NCI-H2107 treated with DMSO at 0.1 percent for 48 hours (cell line): ENCODE data around the gene LTO1.

Source experiments
- DNase-seq: peaks from one replicate; lab custom pipeline; 2025; ENCODE audit not compliant: unreplicated experiment; lab: John Stamatoyannopoulos, UW

Gene LTO1

DNA sequence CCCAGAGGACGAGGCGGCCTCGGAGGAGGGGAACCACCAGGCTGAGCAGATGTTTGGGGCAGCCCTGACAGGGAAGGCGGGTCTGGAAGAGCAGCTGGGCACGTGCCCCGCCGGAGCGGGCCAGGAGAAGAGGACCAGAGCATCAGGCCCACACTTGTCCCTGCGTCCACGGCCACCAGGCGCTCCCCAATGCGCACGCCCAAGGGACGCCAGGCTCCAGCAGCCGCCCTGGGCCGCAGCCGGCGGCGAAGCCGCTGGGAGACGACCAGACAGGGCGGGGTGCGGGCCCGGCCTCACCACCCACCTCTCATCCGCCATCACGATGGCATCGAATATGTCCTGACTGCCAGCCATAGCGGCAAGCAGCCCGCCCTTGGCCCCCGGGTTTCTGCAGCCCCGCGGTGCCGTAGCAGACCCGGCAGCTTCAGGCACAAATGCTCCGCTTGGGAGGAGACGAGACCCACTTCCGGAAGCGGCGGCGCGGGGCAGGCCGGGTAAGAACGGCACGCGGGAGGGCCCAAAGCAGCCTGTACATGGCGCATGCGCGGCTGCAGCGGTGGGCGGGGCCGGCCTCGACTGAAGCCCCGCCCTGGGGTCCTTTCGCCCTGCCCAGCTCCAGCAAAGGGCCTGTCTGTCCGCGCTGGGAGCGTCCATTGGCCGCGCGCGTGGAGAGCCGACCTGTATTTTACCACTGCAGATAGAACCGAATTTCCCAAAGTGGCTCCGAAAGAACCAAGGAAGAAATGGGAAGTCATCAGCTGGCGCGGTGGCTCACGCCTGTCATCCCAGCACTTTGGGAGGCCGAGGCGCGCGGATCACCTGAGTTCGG, at the start of gene LTO1:
TSS of gene LTO1 (minus strand) at position 468 of the 829 bp plus-strand sequence. CDS start at position 354, 114 bp downstream.
- peak; percentile 80 for DNase-seq

GRCh38 chr11:69721745-69722144, 46.6 kb upstream of the LTO1 start:
- peak; percentile 7 for DNase-seq

DNA sequence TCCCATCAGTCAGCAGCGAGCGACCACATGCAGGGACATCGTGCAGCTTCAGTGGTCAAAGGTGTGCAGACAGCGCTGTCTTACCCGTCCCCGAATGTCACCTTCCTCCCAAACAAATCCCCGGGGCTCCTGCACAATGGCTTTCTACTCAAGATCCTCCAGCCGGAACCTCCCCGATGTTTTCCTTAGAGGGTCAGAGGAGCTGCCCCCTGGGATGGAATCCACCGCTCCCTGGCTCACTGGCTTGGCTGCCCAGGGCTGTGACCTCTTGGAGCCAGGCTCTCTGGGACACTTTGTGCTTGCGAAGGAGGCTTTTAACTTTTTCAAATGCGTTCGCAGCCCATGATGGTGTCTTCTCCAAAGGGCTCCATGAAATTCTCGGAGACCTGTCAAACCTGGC, 46.0 kb upstream of the LTO1 start:
- DNase-seq, result no peak

DNA sequence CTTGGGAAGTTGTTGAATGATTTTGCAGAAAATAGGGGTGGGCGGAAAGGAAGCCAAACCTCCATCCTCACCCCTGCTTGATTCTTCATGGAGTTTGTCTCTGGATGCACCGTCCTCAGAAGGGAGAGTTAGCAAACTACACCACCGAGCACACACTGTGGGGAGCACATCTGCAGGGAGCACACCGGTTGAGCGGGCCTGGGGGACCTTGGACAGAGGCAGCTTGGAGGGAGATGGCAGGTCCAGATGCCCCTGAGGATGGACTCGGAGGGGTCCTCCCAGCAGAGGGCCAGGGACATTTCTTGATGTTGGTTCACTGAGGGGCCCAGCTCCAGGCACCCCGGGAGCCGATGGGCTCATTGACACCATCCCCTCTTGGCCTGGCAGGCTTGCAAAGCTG, 43.8 kb upstream of the LTO1 start:
- no peak for DNase-seq

GRCh38 chr11:69718147-69718546, 43.0 kb upstream of the LTO1 start:
- peak; percentile 57 for DNase-seq

- no peak for DNase-seq
Observed at GRCh38 chr11:69716891-69717747, 42.0 kb upstream of the LTO1 start.

DNA sequence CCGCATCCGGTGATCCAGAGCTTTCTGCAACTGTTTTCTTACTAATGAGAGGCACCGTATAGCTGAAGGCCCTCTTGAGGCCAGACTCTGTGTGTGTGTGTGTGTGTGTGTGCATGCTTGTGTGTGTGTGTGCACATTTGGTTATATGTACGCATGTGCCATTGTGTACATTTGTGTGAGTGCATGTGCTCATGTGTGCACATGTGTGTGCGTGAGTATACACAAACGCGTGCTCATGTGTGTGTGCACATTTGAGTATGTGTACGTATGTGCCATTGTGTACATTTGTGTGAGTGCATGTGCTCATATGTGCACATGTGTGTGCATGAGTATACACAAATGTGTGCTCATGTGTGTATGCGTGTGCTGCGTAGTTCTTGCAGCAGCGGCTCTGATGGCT, 40.9 kb upstream of the LTO1 start:
- DNase-seq, result no peak

GRCh38 chr11:69715446-69715845, 40.3 kb upstream of the LTO1 start:
- DNase-seq, result no peak

- DNase-seq, result no peak
Observed at GRCh38 chr11:69711822-69712801, 37.0 kb upstream of the LTO1 start.

DNA sequence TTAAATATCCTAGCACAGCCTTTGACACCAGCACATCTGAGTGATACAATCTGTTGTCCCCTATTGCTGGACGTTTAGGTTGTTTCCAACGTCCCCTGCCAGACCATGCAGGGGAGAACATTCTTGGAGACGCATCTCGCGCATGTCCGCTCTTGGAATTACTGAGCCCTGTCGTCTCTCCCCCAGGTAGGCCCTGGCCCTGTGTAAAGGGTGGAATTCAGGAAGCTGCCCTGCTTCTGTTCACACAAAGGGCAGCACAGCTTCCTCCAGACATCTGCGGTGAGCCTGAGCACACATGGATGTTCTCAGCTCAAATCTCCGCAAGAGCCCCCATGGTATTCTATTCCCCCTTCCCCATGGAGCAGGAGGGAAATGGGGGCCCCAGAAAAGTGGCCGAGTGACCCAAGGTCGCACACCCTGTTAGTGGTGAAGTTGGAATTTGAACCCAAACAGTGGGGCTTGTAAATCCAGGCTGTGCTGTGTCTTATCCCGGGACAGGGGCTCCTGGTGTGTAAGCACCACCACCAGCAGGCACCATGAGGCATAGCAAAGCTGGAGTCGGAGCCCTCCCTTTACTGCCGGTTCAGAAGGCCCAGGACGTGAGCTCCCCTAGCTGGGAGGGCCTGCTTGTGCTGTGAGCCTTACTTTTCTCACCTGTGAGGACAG, 33.7 kb upstream of the LTO1 start:
- no peak for DNase-seq

DNA sequence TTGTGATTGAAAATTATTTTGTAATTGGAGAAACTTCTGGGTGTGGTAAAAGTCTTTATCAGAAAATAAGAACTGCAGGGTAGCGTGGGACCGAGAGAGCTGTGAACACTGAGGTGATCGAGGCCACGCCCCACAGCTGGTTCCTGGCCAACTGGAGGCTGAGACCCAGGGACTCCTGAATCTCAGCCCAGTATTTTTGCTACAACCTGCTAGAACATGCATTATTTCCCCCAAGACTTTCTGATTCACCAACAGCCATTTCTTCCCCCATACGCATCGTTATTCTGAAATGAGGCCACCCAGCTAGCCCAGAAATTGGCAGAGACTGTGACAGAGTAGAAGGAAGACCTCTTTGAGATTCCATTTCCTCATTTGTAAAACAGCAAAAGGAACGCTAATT, 32.0 kb upstream of the LTO1 start:
- DNase-seq, result no peak

DNA sequence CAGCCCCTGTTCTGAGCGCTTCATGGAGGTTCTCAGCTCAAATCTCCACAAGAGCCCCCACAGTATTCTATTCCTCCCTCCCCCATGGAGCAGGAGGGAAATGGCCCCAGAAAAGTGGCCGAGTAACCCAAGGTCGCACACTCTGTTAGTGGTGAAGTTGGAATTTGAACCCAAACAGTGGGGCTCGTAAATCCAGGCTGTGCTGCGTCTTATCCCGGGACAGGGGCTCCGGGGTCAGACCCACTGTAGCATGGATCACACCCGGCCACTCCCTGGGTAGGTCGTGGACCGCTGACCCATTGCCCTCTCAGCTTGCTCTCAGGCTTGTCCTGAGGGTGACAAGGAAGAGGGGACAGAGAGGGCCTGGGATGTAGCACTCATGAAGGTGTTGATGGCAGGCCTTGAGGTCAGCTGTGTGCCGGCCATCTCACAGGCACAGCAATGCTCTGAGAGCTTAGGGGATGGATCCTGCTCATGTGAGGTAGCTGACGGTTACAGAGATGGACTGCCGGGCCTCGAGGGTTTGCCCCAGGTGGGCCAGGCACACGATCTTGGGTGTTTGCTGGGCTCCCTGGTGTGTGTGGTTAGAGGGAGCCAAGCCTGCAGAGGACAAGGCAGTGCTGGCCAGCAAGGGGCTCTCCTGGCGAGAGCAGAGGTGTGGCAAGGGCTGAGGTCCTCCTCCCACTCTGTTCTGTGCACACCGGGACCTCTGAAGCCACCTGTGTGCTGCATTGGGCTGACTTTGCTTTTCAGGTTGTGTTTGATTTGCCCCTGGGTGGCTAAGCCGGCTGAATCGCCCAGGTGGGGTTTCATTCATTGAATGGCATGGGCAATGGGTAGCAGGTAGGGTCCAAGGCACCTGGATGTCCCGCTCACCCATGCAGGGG, 31.0 kb upstream of the LTO1 start:
- no peak for DNase-seq

DNA sequence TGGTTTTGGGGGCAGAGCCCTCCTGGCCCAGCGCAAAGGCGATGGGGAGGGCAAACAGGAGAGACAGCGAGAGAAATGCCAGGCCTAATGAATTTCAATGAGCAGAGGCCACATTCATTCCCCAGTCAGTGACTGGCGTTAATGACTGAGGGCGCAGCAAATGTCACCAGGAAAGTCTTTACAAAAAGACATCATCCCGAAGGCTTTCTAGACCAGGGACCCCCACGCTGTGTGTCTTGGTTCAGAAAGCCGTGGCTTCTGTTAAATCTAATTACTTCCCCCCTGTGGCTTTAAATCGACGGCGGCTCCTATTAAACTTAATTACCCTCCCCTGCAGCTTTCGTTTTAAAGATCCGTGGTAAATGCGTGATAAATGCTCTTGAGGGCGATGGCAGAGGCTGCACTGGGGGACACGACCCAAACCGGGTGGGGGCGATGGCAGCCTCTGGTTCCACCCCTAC, 30.2 kb upstream of the LTO1 start:
- no peak for DNase-seq

GRCh38 chr11:69704508-69705253, 29.5 kb upstream of the LTO1 start:
- DNase-seq, result no peak

DNA sequence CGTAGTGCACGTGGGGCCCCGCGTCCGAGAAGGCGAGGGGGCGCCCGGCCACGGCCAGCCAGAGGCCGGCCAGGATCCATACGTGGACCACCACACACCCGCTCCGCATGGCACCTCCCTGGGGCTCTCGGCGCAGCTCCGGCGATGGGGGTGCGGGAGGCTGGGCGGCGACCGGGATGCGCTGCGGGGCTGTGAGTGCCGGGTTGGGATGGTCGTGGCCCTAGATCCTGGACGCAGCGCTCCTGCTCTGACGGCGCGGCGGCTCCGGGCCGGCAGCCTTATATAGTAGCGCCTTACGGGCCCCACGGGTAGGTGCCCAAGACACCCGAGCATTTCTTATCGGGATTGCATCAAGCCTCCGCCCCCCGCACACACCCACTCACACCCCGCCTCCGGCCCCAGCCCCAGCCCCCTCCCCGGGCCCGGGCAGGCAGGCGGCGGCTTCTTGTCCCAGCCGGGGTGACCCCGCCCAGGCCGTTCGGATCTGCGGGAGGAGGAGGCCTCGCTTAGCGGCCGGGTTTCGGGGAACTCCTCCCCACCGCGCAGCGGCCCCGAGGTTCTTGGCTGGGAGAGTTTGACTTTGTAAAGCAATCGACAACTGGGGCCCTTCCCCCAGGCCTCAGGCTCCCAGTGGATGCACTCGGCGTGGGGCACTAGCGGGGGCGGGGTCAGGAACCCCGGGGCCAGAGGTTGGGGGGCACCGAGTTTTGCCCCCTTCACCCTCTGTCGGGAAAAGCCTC, 28.8 kb upstream of the LTO1 start, which contains the start of gene FGF19:
TSS of gene FGF19 (minus strand) at position 255 of the 740 bp plus-strand sequence. CDS start at position 109, 146 bp downstream.
- DNase-seq, result no peak

DNA sequence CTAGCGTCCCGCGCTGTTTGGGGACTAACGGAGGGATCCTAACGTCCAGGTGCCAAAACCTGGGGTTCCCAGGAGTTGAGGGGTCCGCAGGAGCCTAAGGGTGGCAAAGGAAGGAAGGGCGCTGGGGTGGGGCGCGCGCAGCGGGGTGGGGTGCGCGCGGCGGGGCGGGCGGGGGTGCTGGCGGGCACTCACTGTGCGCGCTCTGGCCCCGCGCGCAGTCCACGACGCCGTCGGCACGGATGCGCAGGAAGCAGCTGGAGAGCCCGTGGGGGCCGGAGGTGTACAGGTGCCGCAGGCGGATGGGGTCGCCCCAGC, 28.3 kb upstream of the LTO1 start:
- DNase-seq, result no peak

DNA sequence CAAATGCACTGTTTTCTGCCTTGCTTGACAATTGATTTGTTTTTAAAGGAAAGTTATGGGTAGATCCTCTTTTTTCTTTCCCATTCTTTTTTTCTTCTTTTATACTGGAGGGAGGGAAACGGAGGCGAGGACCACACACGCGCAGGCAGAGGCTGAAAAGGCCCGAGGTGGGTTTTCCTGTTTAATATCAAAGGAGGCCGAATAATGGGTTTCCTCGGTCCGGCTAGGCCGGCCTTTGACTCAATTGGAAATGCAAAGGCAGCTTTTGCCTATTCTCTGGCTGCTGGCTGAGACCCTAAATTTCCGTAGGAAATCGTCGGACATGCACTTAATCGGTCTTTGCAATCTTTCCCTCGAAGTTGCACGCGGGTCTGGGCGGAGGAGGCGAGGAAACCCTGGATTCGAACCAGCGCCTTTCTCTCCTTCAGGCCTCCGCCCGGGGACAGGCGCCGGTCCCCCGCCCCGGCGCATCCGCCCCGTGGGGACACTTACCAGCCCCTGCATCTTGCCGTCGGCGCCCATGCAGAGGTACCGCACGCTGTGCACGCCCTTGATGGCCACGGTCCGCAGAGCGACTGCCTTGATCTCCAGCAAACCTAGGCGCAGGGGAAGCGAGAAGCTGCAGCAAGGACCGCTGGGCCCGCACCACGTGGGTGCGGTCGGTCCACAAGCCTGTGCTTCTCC, 27.8 kb upstream of the LTO1 start:
- no peak for DNase-seq
